GM18951 (cell line): ENCODE results near the gene IKZF1.

ENCODE experiments used
- POLR2A ChIP-seq: IDR thresholded peaks from 4 replicates; pipeline ENCODE4 v1.6.1; 2011; ENCODE audit warnings: mild to moderate bottlenecking; ENCODE audit not compliant: insufficient read length, insufficient read depth; ENCODE audit errors: extremely low read depth
- in situ Hi-C: fragments of 300-500 bp; cut with MboI; formaldehyde crosslinking; loops from one replicate; pipeline ENCODE4 v1.12.0; 2022; ENCODE audit warnings: low sequenced_read_pairs, mixed read lengths, inconsistent platforms; ENCODE audit not compliant: unreplicated experiment

The IKZF1 gene

DNA sequence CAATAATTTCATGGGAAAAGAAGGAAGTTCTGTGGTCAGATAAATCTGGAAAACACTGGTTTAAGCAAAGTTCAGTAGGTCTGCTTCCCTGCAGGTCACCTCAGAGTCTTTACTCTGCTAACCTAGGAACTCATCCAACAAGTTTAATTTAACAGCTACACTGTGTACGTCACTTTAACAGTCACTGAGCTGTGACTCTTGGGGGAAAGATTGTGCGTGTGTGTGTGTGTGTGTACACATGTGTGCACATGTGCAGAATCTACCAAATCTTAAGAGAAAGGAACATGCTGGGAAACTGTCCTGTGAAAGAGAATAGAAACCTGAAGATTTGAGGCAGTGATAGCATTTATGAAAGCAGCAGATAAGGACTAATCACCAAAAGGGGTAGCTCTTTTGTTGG, 62.6 kb downstream of the IKZF1 start:
- in situ Hi-C loops: no loop called here
- no peak for TF ChIP-seq POLR2A

DNA sequence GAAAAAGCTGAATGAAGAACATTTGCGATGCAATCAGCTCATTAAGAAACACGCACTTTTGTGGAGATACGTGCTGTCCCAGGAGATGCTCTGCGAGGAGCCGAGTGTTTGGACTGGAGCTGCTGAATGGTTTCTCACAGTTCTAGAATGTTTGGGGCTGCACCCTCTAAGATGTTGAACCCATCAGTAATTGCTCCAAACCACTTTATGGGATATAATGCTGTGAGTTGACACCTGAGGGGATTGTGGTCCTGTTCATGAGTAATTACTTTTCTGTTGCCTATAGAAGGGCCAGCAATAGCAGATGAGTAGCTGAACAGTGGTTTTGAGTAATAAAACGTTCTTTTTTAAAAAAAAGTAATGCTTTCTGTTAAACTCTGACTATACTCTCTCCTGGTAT, 63.1 kb downstream of the IKZF1 start:
- in situ Hi-C loops: no loop called here

GRCh38 chr7:50368366-50368765, 63.9 kb downstream of the IKZF1 start:
- in situ Hi-C loops: no loop called here
- no peak for TF ChIP-seq POLR2A

More for the DNA sequence above, 63.1 kb downstream of the IKZF1 start:
- TF ChIP-seq POLR2A: no peak

DNA sequence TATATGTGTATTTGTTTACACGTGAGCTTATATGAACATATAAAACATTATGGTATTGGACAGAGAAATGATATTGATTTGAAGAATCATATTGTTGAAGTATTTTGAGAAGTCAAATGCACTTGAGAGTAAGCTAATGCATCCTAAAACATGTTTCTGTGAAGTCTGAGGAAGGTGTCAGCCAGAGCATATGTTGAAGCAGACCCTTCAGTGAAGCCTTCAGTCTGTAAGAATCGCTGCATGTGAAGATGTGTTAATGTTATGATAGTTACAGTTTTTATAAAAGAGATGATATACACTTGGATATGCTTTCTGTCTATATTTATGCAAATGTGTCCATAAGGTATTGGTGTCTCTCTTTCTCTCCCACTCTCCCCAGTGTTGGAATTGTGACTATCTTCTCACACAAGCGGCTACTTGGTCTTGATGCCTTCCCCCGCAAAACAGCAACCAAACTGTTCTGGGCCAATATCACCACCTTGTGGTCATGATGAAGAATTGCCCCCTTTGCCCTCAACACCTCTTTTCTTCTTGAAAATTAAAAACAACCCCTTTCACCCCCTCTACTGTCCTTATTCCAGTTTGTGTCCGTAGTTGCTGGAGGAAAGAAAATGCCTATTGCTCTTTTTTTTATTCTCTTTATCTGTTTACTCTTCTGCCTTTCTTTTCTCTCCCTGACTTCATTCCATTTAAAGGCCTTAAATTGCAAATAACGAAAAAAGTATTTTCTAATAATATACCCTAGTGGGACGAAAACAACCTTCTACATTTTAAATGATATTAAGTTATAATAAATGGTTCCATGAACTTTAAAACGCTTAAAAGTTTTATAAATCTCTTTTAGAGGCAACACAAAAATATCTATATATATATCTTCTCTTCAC, 64.9 kb downstream of the IKZF1 start:
- TF ChIP-seq POLR2A: no peak
- in situ Hi-C loops: no loop called here

DNA sequence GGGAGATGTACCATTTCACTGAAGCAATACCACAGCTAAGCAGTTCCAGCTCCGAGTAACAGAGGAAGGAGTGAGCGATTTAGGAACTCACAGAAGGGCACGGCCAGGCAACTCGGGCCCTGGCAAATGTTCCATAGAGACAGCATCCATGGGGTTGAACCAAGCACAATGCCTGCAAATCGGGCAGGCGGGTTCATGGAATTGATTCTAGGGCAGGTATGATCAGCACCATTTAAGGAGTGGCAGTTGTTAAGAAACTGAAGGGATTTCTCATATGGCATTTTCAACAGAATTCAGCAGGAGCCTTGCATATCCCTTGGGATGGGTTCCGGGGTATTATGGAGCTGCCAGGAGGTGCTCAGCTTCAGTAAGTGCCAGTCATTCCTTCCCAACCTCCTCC, 66.4 kb downstream of the IKZF1 start:
- no peak for TF ChIP-seq POLR2A

GRCh38 chr7:50371551-50372021, 67.1 kb downstream of the IKZF1 start:
- TF ChIP-seq POLR2A: no peak
- in situ Hi-C loops: no loop called here

More for the DNA sequence above, 66.4 kb downstream of the IKZF1 start:
- in situ Hi-C loops: no loop called here

DNA sequence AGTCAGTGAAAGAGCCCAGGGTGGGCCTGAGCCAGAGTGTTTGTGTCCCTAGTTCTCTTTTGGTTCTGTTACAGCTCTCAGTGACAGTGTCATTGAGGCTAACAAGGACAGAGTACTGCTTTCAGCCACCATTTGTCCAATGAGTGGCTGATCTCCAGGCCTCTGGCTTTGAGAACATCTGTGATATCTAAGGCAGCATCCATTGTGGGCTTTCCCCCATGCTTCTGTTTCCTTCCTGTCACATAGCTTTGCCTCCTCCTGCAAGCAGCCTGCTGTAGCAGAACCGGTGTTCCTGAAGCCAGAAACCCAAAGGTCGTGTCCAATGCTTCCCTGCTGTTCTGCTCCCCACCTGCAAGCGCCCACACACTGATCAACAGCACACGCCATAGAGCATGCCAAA, 68.4 kb downstream of the IKZF1 start:
- in situ Hi-C loops: no loop called here

GRCh38 chr7:50376056-50376820, 71.7 kb downstream of the IKZF1 start:
- TF ChIP-seq POLR2A: no peak
- in situ Hi-C loops: no loop called here

More for the DNA sequence above, 68.4 kb downstream of the IKZF1 start:
- TF ChIP-seq POLR2A: no peak

- no peak for TF ChIP-seq POLR2A
- in situ Hi-C loops: no loop called here
These were observed 72.8 kb downstream of the IKZF1 start for GRCh38 chr7:50377356-50377755.

- no peak for TF ChIP-seq POLR2A
- in situ Hi-C loops: no loop called here
These were observed 74.6 kb downstream of the IKZF1 start for GRCh38 chr7:50379082-50379481.

DNA sequence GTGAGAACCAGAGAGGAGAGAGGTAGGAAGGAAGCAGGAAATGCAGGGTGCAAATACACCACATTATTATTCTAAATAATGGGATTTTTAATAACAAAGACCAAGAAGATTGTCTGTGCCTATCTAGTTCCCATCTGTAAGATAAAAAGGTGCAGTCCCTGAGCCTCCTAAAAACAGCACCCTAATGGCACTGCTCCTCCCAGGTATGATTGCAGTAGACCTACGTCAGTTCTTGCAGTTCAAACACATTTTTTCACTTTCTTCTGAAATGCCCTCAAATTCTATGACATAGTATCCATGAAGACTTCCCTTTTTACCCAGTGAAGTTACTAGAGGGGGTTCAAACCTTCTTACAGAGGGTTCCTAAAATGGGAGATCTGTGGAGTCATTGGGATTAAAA, 75.0 kb downstream of the IKZF1 start:
- no peak for TF ChIP-seq POLR2A
- in situ Hi-C loops: no loop called here

DNA sequence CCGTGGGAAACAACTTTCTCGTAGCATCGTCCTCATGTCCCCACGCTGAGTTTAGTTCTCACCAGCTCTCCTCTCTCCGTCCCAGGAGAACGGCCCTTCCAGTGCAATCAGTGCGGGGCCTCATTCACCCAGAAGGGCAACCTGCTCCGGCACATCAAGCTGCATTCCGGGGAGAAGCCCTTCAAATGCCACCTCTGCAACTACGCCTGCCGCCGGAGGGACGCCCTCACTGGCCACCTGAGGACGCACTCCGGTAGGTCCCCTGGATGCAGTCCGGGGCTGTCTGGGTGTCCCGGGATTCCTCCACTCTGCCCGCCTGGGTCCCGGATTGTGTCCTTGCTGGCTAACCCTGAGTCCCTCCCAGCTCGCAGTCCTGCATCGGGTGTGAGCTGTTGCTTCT, 77.9 kb downstream of the IKZF1 start:
- in situ Hi-C loops: no loop called here

GRCh38 chr7:50387351-50387750, 82.8 kb downstream of the IKZF1 start:
- in situ Hi-C loops: no loop called here
- no peak for TF ChIP-seq POLR2A

More for the DNA sequence above, 77.9 kb downstream of the IKZF1 start:
- no peak for TF ChIP-seq POLR2A
